B cell (primary cell): ENCODE data around the gene TADA2A. TPM values are rescaled to one million over a fixed set of nuclear protein-coding genes. Genes with fewer than 3 reads are reported as not detected.

Experiments
- ATAC-seq: fragments of 200-7000 bp; cut with Tn5 transposase; one replicate; pipeline ENCODE4 v1.10.0; 2021; ENCODE audit warnings: low read depth, mild to moderate bottlenecking, moderate number of reproducible peaks, moderate library complexity
- CTCF ChIA-PET: fragments of 350-600 bp; sonication (Branson Sonifier 250); formaldehyde crosslinking; loops from one replicate; lab custom pipeline; 2021; ENCODE audit warnings: antibody characterized with exemption, inconsistent platforms; lab: Charles Lee
- POLR2A ChIA-PET: fragments of 350-600 bp; sonication (Branson Sonifier 250); formaldehyde crosslinking; loops from one replicate; lab custom pipeline; 2021; ENCODE audit warnings: antibody characterized with exemption; lab: Charles Lee
- DNase-seq: peaks from one replicate; pipeline ENCODE4 v3.0.0; 2013
- H2AFZ ChIP-seq: 2 replicates; pipeline ENCODE4 v1.6.1; 2012; ENCODE audit warnings: mild to moderate bottlenecking, low read depth, low read length; ENCODE audit not compliant: insufficient read depth, poor library complexity, severe bottlenecking
- H3K27ac ChIP-seq, 2 donors: 1 replicate in 1 of 2; 2 replicates in 1 of 2; pipeline ENCODE4 v1.5.1; 2012 to 2013; ENCODE audit warnings: low read length in 2 of 2, mild to moderate bottlenecking in 2 of 2, moderate library complexity in 1 of 2
- H3K27me3 ChIP-seq, 4 experiments: fragments of 200-600 bp in 1 of 4; sonication (generic) in 1 of 4; replicated peaks in 1 of 4; 1 replicate in 2 of 4; 2 replicates in 2 of 4; pipeline versions ENCODE4 v1.6.1 to v1.7.0; 2013 to 2016; ENCODE audit warnings: low read length in 3 of 4, mild to moderate bottlenecking in 2 of 4, mixed read lengths in 1 of 4, moderate library complexity in 1 of 4; ENCODE audit not compliant: insufficient read depth in 4 of 4, control insufficient read depth in 3 of 4; ENCODE audit errors: control extremely low read depth in 1 of 4
- H3K36me3 ChIP-seq, 2 experiments: replicated peaks in 1 of 2; 1 replicate in 1 of 2; 2 replicates in 1 of 2; pipeline versions ENCODE4 v1.6.1 to v1.7.1; 2013; ENCODE audit warnings: low read length in 1 of 2; ENCODE audit not compliant: insufficient read depth in 2 of 2, control insufficient read depth in 1 of 2; ENCODE audit errors: control extremely low read depth in 1 of 2, extremely low read depth in 1 of 2
- H3K4me1 ChIP-seq, 2 donors: fragments of 200-600 bp in 1 of 2; sonication (generic) in 1 of 2; 1 replicate in 1 of 2; 2 replicates in 1 of 2; pipeline versions ENCODE4 v1.5.1 to v1.6.1; 2013 to 2017; ENCODE audit warnings: low read length in 2 of 2; ENCODE audit not compliant: control insufficient read depth in 2 of 2, insufficient read depth in 2 of 2
- H3K4me2 ChIP-seq: replicated peaks from 2 replicates; pipeline ENCODE3; 2012; ENCODE audit warnings: mild to moderate bottlenecking, low read depth, low read length; ENCODE audit not compliant: poor library complexity, severe bottlenecking
- H3K4me3 ChIP-seq, 5 experiments: fragments of 200-600 bp in 1 of 5; sonication (generic) in 1 of 5; 1 replicate in 3 of 5; 2 replicates in 2 of 5; pipeline versions ENCODE4 v1.5.1 to v1.7.0; 2011 to 2016; ENCODE audit warnings: low read length in 4 of 5, mild to moderate bottlenecking in 4 of 5, low read depth in 2 of 5, control low read depth in 1 of 5, moderate library complexity in 1 of 5; ENCODE audit not compliant: insufficient read depth in 1 of 5; ENCODE audit errors: control extremely low read depth in 1 of 5, extremely low read depth in 1 of 5
- H3K79me2 ChIP-seq: fragments of 200-600 bp; sonication (generic); one replicate; pipeline ENCODE4 v1.6.0; 2016; ENCODE audit warnings: low read length; ENCODE audit not compliant: control insufficient read depth, insufficient read depth
- H3K9ac ChIP-seq: fragments of 200-600 bp; sonication (generic); 2 replicates; pipeline ENCODE4 v1.6.1; 2017; ENCODE audit warnings: mild to moderate bottlenecking, low read length, moderate library complexity
- H3K9me3 ChIP-seq, 3 donors: one replicate each; pipeline versions ENCODE4 v1.6.1 to v1.7.1; 2013; ENCODE audit warnings: low read length in 2 of 3; ENCODE audit not compliant: control insufficient read depth in 2 of 3, insufficient read depth in 1 of 3; ENCODE audit errors: control extremely low read depth in 1 of 3
- H4K20me1 ChIP-seq: 2 replicates; pipeline ENCODE4 v1.6.0; 2012; ENCODE audit warnings: mild to moderate bottlenecking, low read length; ENCODE audit not compliant: insufficient read depth, control insufficient read depth, poor library complexity, severe bottlenecking
- H3K27ac Mint-ChIP-seq: one replicate; pipeline ENCODE4 v1.8.0; 2021; ENCODE audit warnings: mixed read lengths
- H3K27me3 Mint-ChIP-seq: one replicate; pipeline ENCODE4 v1.8.0; 2021; ENCODE audit warnings: mixed read lengths
- H3K4me1 Mint-ChIP-seq: one replicate; pipeline ENCODE4 v1.8.0; 2021; ENCODE audit warnings: mixed read lengths
- H3K4me3 Mint-ChIP-seq: one replicate; pipeline ENCODE4 v1.8.0; 2021; ENCODE audit warnings: mixed read lengths
- H3K9me3 Mint-ChIP-seq: one replicate; pipeline ENCODE4 v1.8.0; 2022; ENCODE audit warnings: mixed read lengths; ENCODE audit not compliant: insufficient read depth
- EZH2 ChIP-seq: IDR thresholded peaks from 2 replicates; pipeline ENCODE4 v1.6.1; 2012; ENCODE audit warnings: borderline replicate concordance, low read depth, mild to moderate bottlenecking, moderate library complexity, low read length; ENCODE audit not compliant: insufficient read depth, poor library complexity, severe bottlenecking
- WGBS: methylation state at CpG from one replicate; pipeline ENCODE4 v1.1.5; 2013; ENCODE audit warnings: missing lambda C conversion rate; ENCODE audit not compliant: insufficient coverage; 5-methylcytosine and 5-hydroxymethylcytosine counted together
- intact Hi-C: fragments of 100-400 bp; cut with micrococcal nuclease; formaldehyde crosslinking; loops from one replicate; pipeline ENCODE4 v1.10.0; 2022
- polyA plus RNA-seq: library from polyadenylated mRNA; depleted of rRNA; stranded (reverse); fragments of >200 nt; gene quantifications from 2 replicates; pipeline ENCODE4 v1.2.3, GENCODE V29; 2012
- total RNA-seq, 2 donors: library from RNA; stranded (reverse); fragments of 120-200 nt in 1 of 2; gene quantifications; 1 replicate in 1 of 2; 2 replicates in 1 of 2; pipeline versions ENCODE4 v1.2.3 to v1.2.4, GENCODE V29; 2013 to 2022
- TF ChIP-seq, protein P1 (sequence below): fragments of 200-600 bp; IDR thresholded peaks from one replicate; pipeline ENCODE4 v1.8.0; 2022; ENCODE audit warnings: antibody characterized with exemption, mild to moderate bottlenecking

The TADA2A gene
- total and polyA plus RNA-seq, 2 donors (not counting 1 experiment from before 2014, with no cell fraction given) = 10.9 to 43.3 TPM

DNA sequence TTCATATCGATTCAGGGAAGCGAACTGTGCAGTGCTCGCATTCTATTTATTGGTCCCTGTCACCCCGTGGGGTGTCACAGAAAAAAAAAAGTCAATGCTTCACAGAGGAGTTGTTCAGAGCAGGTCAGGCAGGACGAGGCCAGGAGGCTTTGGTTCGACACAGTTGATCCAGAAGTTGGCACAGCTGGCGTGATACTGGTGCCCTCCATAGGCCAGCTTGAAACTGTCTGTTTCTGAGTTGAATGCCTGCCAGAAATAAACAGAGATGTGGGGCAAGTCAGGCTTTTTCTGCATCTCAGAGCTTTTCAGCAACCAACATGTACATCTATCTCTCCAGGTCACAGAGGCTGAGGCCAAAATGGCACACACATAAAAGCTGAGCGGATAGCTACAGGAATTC, 112.1 kb downstream of the TADA2A start:
- Mint-ChIP-seq H3K4me3 (no peak overlapping the region), H3K4me1 (no peaks in the 10 kb centered on the region), H3K27me3 (no peaks in the 10 kb centered on the region), H3K9me3 (no peaks in the 10 kb centered on the region), H3K27ac (no peak overlapping the region)
- WGBS = 91% methylated on average over 7 of the region's 8 CpGs
- no peak for ATAC-seq
- Histone ChIP-seq H4K20me1 (peaks cover 6% of the 10 kb centered on the region), H3K4me2 (no peak overlapping the region), H3K79me2 (no peaks in the 10 kb centered on the region), H2AFZ (no peak overlapping the region), H3K4me1 (no peaks in the 10 kb centered on the region), H3K9me3 (no peaks in the 10 kb centered on the region), H3K27ac (no peak overlapping the region), H3K36me3 (peaks cover 14 to 66% of the 10 kb centered on the region in 2 experiments), H3K9ac (no peak overlapping the region), H3K27me3 (no peaks in the 10 kb centered on the region), H3K4me3 (no peak overlapping the region)
- ChIA-PET CTCF (interaction anchor here (1.5 kb wide), 1 partner anchor 9 kb away, joined by 3 read pairs; no protein-coding TSS in a partner anchor), POLR2A (no interaction called here)
- TF ChIP-seq EZH2 = no peak
- no peak for DNase-seq
- intact Hi-C loops = no loop called here

DNA sequence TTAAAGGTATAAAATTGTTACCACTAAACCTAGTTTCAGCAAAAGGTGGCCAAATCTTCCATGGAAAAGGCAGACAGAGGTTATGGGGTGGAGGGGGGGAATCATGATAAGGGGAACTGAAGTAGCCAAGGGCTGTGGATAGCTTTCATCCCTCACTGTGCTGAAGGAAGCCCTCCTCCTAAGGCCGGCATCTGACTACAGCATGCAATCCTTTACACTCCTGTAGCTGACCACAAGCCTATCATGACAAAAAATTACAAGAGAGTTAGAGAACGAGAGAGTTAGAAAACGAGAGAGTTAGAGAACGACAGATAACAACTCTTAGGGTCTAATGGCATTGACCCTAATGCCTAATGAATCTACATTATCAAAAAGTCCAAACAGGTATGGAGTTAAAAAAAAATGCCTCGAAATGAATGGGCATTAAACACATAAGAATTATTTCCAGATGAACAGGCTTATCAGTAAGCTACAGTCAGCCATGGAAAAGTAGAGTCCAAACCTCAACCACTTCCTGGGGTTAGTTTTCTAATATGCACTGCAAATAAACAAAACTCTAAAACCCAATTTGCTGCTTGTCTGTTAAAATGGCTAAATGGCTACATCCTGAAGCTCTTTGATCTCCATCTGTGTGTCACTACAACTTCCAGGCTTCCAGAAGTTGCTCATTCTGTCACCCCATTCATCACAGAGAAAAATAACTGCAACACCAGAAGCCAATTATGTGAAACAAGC, 112.7 kb downstream of the TADA2A start:
- H3K36me3 ChIP-seq = peaks cover 15 to 69% of the 10 kb centered on the region in 2 experiments
- Mint-ChIP-seq H3K27ac (no peak overlapping the region), H3K9me3 (no peaks in the 10 kb centered on the region), H3K27me3 (no peaks in the 10 kb centered on the region), H3K4me1 (no peaks in the 10 kb centered on the region), H3K4me3 (no peak overlapping the region)
- H3K79me2 ChIP-seq = no peaks in the 10 kb centered on the region
- peaks cover 6% of the 10 kb centered on the region for H4K20me1 ChIP-seq
- ChIA-PET CTCF (interaction anchor here (1.5 kb wide), 1 partner anchor 9 kb away, joined by 3 read pairs; no protein-coding TSS in a partner anchor), POLR2A (no interaction called here)
- H3K4me1 ChIP-seq = no peaks in the 10 kb centered on the region
- TF ChIP-seq, protein P1, sequence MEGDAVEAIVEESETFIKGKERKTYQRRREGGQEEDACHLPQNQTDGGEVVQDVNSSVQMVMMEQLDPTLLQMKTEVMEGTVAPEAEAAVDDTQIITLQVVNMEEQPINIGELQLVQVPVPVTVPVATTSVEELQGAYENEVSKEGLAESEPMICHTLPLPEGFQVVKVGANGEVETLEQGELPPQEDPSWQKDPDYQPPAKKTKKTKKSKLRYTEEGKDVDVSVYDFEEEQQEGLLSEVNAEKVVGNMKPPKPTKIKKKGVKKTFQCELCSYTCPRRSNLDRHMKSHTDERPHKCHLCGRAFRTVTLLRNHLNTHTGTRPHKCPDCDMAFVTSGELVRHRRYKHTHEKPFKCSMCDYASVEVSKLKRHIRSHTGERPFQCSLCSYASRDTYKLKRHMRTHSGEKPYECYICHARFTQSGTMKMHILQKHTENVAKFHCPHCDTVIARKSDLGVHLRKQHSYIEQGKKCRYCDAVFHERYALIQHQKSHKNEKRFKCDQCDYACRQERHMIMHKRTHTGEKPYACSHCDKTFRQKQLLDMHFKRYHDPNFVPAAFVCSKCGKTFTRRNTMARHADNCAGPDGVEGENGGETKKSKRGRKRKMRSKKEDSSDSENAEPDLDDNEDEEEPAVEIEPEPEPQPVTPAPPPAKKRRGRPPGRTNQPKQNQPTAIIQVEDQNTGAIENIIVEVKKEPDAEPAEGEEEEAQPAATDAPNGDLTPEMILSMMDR = no peak
- TF ChIP-seq EZH2 = no peak
- no peak overlapping the region for H3K27ac ChIP-seq
- H3K27me3 ChIP-seq = no peaks in the 10 kb centered on the region
- H3K4me2 ChIP-seq = no peak overlapping the region
- ATAC-seq (no peak), DNase-seq (no peak)
- intact Hi-C loops = no loop called here
- H2AFZ ChIP-seq = no peak overlapping the region
- H3K4me3 ChIP-seq = no peak overlapping the region
- H3K9me3 ChIP-seq = no peaks in the 10 kb centered on the region
- H3K9ac ChIP-seq = no peak overlapping the region
- WGBS = no CpG with 5 or more reads among the region's 5 CpGs
